Mesenteric fat pad (tissue), 1 donor: ENCODE data around the gene TBC1D16. TPM values are rescaled to one million over a fixed set of nuclear protein-coding genes. Genes with fewer than 3 reads are reported as not detected.

Source experiments
- DNase-seq: peaks from one replicate; pipeline ENCODE4 v3.0.0-alpha.2; 2020; ENCODE audit warnings: low spot score
- total RNA-seq: library from RNA; stranded (reverse); fragmentation: NEBNext Ultra II Directional; extraction: Animal tissue kit (Norgen Biotek cat#: 25700); gene quantifications from one replicate; pipeline ENCODE4 v1.2.1, GENCODE V29; 2021
- donor health status: DM: yes; HTN: yes; CAD: no.

The TBC1D16 gene
- total RNA-seq, 1 donor from 2014 or later: 111 TPM

DNA sequence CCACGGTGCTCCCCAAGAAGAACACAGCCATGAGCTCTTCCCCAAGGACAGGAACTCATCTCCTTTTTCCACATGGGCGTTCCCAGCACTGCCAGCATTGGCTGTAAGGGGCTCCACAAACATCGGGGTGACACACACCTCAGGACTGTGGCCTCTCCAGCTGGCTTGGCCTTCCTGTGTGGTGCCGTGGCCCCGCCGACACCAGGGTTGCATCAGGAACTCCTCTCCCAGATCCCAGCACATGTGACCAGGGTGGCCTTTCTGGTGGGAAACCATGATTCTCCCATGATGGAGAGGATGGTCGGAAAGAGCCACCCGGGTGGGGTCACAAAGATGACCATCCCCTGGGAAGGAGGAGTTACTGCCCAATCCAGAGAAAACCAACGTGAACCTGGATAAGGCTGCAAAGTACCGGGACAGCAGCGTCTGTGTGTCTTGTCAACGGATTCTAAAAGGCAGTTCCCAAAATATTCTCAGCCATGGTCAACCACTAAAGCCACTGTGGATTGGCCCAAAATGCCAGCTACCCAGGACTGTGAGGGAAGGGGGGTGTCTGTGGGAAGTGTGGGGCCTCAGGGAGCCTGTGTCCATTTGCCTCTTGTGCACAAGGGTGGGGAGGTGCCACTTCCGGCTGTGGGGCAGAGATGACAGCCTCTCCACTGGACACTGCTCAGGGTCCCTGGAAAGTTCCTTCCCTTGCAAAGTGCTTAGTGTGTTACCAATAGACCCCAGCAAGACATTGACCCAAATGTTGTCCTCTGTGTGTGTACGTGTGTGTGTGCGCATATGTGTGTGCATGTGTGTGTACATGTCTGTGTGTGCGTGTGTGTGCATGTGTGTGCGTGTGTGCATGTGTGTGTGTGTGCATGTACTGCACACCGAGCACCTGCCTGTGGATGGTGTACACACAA is 118.4 kb downstream of the TBC1D16 start:
- no peak for DNase-seq

DNA sequence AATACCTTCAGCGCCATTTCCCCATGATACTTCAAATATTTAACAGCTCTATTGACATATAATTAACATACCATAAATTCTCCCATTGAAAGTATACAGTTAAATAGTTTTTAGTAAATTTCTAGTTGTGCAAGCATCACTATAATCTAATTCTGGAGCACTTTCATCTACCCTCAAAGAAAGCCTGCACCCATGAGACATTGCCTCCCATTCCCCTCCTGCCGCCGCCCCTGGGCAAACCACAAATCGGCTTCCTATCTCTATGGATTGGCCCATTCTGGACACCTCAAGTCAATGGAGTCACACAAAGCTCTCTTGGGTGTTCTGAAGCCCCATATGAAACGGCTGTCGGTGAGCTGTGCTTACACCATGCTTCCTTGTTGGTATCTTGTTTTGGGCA is 119.2 kb downstream of the TBC1D16 start:
- no peak for DNase-seq

DNA sequence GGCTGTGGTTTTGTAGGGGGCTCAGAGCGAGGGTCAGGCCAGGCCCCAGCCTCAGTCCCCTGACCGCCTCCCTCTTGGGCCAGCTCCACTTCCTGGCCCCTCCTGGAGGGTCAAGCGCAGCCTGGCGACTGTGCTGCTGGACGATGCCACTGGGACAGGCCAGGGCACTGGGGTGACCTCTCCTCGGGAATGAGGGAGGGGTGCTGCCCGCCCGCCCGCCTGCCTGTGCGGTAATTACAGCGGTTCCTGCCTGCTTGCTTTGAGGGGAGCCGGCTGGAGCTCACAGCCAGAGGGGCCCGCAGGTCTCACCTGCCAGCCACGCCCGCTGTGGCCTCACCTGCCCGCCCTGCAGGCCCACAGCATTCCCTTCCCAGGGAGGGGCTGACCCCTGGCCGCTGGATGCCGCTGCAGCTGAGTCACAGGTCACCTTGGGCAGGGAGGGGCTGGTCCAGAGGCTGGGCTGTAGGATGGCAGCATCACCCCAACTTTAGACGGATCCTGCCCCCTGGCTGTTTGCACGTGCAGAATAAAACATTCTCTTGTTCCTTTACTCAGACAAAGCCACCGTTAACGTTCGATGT is 119.7 kb downstream of the TBC1D16 start:
- no peak for DNase-seq

DNA sequence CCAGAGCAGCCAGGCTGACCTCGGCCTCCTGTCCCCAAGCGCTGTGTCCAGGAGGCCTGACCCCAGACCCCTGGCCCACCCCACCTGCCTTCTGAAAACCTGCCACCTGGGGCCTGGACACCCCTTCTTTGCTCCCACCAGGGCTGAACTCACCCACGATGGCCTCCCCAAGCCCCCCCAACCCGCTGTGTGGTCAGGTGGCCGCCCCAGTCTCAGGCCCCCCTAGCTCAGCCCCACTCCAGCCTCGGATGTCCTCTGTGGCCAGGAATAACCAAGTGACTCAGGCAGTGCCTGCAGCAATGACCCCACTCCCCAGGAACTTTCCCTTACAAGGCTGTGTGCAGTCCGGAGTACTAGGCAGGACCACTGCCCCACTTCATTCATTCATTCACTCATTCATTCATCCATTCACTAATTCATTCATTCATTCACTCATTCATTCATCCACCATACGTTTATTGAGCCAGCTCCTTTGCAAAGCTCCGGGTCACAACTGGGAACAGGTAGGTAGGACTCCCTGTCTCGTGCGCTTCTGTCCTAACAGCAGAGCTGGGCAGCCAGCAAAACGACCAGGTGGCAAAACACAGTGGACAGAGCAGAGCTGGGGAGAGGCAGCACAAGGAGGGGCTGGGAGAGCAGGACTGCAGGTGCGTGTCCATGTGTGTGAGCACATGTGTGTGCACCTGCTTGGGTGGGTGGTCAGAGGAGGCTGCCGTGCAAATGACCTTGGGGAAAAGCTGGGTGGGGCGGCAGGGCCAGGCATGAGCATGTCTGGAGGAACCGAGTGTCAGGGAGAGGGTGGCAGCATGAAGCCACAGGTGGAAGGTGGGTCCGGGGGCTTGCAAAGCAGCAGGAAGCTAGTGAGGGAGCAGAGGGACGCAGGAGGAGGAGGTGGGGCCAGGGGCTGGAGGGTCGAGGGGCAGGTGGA is 120.6 kb downstream of the TBC1D16 start:
- DNase-seq: no peak

DNA sequence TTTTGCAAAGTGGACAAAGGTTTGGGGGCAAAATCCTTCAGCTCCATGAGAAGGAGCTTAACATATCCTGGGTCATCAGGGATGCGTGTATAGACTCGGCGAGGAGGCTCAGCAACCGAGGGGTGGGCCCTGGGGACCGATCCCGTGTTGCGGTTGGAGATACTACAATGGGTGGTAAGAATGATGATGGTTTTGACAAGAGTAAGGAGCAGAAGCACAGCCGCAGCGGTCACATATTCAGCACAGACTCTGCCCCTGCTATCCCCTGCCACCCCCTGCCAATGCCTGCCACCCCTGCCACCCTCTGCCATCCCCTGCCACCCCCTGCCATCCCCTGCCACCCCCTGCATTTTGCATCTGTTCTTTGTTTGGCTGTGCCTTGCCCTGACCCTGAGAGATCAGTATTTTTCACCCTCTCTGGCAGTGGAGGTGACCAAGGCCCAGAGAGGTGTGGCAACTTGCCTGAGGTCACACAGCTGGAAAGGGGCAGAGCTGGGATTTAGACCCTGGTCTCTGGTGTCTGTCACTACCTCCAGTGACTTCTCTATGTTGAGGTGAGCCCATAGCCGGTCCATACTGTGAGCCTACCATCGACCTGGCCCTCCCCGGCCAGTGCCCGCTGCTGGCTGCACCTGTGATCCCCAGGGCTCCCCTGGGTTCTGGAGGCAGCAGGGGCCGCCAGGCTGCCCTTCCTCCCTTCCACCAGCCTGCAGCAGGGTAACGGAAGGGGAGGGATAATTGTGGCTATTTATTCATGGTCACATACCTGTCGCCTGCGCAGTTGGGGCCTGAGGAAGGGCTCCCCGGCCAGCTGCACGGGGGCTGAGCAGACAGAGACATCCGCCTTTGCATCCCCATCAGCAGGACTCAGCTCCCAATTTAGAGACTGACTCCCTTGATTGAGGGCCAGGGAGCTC is 121.5 kb downstream of the TBC1D16 start:
- no peak for DNase-seq

DNA sequence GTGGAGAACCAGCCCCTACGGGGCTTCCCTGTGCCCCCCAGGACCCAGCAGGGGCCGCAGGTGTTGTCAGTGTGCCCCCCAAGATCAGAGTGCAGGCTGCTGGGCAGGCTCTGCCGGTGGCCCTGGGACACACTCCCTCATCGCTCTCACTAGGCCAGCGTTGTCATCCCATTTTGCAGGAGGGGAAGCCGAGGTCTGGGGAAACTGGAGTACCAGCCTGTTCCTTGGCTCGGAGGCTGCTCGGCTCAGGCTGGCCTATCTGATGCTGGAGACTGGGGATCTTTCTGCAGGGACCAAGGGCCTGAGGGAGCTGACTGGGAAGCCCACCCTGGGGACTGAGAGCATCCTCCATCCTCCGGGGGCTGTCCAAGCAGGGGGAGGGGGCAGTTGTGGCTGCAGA is 122.2 kb downstream of the TBC1D16 start:
- no peak for DNase-seq

DNA sequence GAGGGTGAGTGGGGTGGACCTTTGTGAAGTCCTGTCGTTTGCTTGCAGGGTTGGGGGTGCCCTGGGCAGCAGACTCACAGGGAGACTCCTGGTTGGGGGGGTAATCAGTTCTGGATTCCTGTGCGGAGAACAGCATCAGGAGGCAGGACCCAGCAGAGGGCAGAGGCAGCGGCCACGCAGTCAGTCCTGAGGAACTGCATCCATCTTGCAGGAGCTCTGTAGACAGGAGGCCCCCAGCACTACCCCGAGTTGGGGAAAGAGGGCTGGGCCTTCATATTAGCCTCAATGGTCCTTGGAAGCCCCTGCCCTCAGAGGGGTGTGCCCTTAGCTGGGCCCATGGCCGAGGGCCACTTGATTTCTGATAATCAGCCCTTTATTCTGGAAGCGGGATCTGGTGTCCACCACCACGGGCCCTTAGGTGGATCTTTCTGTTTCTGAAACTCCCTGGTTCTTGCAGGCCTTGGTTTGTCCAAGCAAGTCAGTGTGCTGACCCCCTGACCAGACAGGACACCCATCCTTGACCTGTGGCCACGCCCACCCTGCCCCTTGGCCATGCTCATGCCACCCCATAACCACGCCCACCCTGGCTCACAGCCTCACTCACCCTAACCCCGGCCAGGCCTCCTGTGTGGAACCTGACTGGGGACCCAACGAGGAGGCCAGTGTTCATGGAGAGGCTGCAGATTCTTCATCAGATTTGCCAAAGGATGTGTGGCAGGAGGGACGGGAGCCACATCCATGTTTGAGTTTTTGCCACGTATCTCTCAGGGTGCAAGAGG is 122.9 kb downstream of the TBC1D16 start:
- no peak for DNase-seq

DNA sequence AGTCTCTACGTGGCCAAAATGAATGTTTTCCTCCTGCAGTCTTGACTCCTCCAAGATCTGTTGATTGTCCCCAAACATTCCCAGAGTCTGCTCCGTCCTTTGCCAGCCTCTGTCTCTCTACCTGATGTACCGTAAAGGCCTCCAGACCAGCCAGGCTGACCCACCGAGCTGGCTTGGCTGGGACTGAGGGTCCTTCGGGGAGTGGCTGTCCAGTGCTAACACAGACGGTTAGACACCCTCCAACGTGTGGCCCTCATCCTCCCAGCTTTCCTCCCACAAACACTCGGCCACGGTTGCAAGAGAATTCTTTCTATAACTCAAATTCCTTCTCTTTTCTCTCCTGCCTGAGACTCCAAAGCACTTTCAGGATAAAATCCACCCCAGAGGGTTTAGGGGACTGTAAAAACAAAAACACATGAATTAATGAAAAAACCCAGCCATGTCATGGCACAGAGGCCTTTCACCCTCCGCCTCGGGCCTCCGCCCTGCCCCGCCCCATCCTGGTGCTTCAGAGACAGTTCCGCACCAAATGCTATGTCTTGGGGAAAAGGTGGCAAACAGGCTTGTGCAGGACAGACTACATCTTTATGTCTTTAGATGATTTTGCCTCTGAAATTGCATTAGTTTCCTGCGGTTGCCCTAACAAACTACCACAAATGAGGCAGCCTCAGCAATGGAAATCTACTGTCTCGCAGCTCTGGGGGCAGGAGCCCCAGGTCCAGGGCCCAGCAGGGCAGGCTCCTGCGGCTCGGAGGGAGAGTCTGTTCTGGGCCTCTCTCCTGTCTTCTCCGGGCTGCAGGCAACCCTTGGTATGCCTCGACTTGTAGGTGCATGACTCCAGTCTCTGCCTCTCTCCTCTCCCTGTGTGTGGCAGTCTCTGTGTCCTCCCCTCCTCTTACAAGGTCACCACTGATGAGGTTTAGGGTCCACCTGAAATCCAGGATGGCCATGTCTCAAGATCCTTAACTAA is 124.0 kb downstream of the TBC1D16 start:
- DNase-seq: no peak

DNA sequence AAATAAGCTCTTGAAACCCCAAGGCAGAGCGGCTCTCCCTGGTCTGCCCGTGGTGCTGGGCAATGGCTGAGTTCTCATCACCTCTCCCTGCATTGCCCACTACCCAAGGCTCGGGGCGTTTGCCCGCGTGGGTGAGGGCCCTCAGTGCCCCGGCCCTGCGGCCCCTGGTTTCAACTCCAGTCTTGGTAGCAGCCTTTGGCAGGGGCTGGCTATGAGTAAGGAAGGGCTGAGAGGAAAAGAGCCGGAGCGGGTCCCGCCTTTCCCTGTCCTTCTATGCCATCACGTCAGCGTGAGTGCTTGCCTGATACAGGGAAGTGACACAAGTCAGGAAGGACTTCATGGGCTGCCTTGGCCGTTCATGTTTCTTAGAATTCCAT is 124.7 kb downstream of the TBC1D16 start:
- no peak for DNase-seq

DNA sequence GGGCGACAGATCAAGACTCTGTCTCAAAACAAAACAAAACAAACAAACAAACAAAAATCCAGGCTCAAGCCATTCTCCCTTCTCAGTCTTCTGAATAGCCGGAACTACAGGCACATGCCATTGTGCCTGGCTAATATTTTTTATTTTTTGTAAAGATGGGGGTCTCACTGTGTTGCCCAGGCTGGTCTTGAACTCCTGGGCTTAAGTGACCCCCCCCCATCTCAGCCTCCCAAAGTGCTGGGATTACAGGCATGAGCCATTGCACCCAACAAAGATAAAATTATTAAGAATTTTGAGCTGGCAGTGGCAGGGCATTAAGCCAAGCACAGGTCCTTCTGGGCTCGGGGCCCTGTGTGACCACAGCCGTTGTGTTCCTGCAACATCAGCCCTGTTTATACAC is 126.6 kb downstream of the TBC1D16 start:
- DNase-seq: no peak

DNA sequence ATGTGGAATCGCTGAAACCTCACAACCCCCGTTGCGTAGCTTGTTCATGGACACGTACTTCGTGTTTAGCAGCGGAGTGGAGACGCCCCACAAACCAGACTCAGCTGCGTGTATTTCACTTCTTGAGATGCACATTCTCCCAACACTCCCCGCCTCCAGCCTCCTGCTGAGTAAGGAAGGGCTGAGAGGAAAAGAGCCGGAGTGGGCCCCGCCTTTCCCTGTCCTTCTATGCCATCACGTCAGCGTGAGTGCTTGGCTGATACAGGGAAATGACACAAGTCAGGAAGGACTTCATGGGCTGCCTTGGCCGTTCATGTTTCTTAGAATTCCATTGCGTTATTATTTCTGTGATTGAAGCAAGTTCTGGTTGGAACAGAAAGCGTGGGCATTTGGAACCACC is 127.8 kb downstream of the TBC1D16 start:
- no peak for DNase-seq

DNA sequence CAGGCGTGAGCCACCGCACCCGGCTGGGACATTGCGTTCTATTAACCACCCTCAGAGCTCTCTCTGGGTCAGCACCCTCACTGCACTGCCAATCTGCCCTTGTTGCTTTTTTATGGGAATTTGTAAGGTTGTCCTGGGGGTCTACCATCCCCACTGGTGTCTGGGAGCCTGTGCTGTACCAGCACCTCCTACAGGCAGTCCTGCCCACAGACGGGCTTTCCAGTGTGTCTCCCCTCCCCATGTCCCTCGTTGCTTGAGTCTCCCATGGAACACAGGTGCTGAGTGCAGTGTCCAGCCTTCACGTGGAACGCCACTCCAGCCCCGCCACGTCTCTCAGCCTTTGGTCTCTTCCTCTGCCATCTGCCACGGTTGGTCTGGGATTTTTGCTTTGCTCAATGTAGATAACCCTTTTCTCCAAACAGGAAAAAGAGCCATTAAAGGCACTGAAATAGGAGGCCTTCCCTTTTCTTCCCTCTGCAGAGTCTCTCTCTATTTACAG is 128.4 kb downstream of the TBC1D16 start:
- no peak for DNase-seq

DNA sequence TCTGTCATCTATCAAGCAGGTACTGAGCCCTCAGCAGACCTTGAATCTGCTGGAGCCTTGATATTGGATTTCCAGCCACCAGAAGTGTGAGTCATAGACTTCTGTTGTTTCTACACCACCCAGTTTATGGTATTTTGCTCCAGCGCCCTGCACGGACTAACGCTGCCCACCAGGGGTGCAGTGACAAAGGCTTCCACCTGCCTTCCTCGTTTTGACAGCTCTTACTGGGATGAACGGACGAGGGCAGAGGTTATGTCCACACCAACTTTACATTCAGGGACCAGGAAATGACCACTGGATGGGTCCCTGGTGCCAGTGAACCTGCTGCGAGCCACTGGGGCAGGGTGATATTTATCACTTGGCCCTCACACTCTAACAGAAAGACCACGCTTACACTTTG is 129.8 kb downstream of the TBC1D16 start:
- no peak for DNase-seq

DNA sequence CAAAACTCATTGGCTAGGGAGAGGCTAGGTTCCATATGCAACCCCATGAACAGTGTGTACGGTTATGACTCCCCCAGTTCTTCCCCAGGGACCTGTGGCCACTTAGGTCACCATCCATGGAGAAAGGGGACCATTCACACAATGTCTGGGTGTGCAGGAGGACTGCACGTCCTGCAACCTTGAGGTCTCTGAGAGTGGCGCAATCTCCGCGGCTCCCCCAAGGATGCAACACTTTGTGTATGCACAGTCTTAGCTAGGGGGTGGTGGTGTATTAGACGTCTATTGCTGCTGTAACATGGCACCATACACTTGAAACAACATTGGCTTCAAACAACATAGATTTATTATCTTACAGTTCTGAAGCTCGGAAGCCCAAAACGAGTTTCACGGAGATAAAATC is 130.8 kb downstream of the TBC1D16 start:
- DNase-seq: no peak

DNA sequence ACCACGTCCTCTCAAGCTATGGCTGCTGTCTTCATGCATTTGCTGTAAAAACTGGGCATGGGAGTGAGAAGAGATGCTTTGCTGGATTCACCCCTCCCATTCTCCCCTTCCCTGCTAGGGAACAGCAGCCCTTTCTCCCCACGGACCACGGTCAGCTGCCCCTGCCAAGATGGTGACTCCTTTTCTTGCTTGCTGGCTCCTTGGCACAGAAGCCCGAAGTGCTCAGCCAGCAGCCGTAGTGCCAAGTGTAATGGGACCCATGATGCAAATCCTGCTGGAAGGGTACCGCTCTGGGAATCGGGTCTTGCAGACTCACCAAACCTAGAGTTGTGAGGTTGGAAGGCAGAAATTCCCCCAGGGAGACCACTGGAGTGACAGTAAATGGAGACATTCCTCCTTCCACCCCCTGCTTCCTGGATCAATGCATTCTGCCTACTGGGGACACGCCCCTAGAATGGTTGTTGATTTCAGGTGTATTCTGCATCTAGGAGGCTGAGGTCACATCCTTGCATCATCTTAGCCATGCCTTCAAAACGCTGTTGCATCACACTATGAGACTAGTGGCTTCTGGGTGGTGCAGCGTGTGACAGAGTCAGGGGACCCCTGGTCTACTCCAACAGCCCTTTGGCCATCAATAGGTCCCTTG is 133.4 kb downstream of the TBC1D16 start:
- DNase-seq: no peak

DNA sequence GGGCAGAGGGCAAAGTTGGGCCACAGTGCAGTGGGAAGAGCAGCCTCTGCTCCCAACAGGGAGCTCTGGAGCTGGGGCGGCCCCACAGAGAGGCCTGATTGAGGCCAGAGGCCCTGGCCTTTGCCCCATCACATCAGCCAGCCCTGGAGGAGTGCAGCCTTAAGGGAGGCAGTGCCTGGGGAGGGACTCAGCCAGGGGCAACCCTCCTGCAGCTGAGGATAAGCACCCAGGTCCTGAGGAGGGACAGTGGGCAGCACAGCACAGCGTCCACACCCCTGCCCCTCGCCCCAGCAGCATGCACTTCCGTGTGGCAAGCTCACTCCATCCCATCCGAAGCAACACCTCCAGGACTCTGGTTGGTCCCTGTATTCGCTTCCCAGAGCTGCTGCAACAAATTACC is 134.5 kb downstream of the TBC1D16 start:
- DNase-seq: no peak

DNA sequence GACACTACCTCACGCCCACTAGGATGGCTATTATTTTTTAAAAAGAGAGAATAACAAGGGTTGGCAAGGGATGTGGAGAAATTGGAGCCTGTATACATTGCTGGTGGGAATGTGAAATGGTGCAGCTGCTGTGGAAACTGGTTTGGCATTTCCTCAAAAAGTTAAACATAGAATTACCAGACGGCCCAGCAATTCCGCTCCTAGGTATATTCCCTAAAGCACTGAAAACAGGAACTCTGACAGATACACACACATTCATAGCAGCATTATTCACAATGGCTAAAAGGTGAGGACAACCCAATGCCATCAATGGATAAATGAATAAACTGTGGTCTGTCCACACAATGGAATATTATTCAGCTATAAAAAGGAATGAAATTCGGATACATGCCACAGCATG is 136.1 kb downstream of the TBC1D16 start:
- no peak for DNase-seq
